ENCODE measurements around the gene REG4. TPM values are rescaled to one million over a fixed set of nuclear protein-coding genes. Genes with fewer than 3 reads are reported as not detected.

REG4 gene
- not detected for total RNA-seq

GRCh38 chr1:119811387-119811786 lies at the start of gene REG4:
Gene REG4, minus strand, starts transcription at chr1:119811460. Its CDS starts 2,691 bp downstream, at chr1:119808769.

GRCh38 chr1:119768778-119769177 lies 42.5 kb downstream of the REG4 start, which contains the start of gene HMGCS2:
Gene HMGCS2, minus strand, starts transcription at chr1:119768905. Its CDS starts 61 bp downstream, at chr1:119768844.

Other genes starting within 250 kb of the REG4 start
- gene ZNF697, start 163.2 kb downstream of the REG4 start, total RNA-seq: 23.8 TPM
- gene PHGDH, start 99.5 kb downstream of the REG4 start, total RNA-seq: 58.1 TPM
- gene HMGCS2, start 42.6 kb downstream of the REG4 start, total RNA-seq: not detected
- gene ADAM30, start 85.1 kb upstream of the REG4 start, total RNA-seq: not detected

Measured in diencephalon (tissue), 1 donor.